Renal cortical epithelial cell (primary cell): ENCODE measurements around the gene AP3S2. TPM values are rescaled to one million over a fixed set of nuclear protein-coding genes. Genes with fewer than 3 reads are reported as not detected.
"Not testable (repeated sequence)": the region's sequence is repeated elsewhere in the genome, so short reads cannot be mapped to it uniquely, and the experiment has no call there.

ENCODE experiments used
- DNase-seq: peaks from one replicate; pipeline ENCODE4 v3.0.0-alpha.2; 2011; ENCODE audit warnings: low read depth
- total RNA-seq: library from RNA; depleted of rRNA; stranded (reverse); fragments of >200 nt; gene quantifications from 2 replicates; pipeline ENCODE4 v1.2.3, GENCODE V29; 2014

AP3S2 gene
- total RNA-seq, 1 donor from 2014 or later, result 74.4 TPM

DNA sequence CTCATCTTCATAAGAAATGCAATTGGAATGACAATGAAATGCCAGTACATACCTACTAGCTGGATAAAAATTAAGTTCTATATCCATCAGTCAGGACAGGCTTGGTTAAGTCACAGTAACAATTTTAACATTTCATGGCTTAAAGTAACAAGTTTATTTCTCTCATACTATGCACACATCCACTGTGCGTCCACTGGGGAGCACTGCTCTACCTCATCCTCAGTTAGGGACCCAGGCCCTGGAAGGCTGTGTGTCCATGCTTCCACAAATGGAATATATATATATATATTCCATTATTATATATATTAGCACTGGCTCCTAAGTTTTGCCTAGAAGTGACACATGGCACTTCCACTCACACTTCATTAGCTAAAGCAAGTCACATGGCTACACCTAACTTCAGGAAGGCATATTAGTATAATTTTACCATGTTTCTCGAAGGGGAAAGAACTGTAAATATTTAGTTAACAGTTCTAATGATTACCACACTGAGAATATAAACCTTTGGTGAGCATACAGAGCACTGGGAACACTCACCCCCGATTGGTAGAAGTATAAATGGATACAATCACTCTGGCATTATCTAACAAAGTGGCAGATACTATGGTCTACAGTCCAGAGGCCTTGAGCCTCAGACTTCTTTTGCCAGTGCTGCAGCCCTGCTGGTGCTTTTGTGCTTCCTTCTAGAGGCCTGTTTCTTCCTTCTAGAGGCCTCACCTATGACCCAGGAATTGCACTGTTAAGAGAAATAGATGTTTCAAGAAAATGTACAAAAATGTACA is 28.6 kb downstream of the AP3S2 start:
- no peak for DNase-seq

- DNase-seq, result no peak
Observed at GRCh38 chr15:89863918-89864317, 29.9 kb downstream of the AP3S2 start.

GRCh38 chr15:89860891-89861290 is 32.9 kb downstream of the AP3S2 start:
- DNase-seq, result no peak

GRCh38 chr15:89860431-89860830 is 33.4 kb downstream of the AP3S2 start:
- no peak for DNase-seq

GRCh38 chr15:89858661-89859458 is 34.9 kb downstream of the AP3S2 start:
- no peak for DNase-seq

GRCh38 chr15:89857673-89858072 is 36.1 kb downstream of the AP3S2 start:
- peak; percentile 92 for DNase-seq

DNA sequence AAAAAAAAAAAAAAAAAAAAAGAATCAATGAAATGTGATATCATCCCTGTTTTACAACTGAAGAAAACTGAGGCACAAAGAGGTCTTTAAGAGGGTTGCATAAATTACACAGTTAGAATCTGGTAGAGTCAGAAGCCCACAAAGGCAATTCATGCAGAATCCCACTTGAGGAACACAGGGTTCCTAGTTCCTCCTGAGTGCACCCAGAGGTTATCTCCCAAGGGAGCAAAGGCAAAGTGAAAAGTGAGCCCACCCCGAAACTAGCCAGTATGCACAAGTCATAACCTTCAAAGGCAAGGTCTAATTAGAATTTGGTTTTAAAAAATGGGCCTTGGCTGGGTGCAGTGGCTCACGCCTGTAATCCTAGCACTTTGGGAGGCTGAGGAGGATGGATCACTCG is 37.8 kb downstream of the AP3S2 start:
- no peak for DNase-seq

- DNase-seq, result not testable (repeated sequence)
Observed at GRCh38 chr15:89854863-89855262, 38.9 kb downstream of the AP3S2 start.

GRCh38 chr15:89852342-89852995 is 41.3 kb downstream of the AP3S2 start:
- no peak for DNase-seq

GRCh38 chr15:89851673-89852341 is 42.0 kb downstream of the AP3S2 start:
- no peak for DNase-seq

- peak; percentile 57 for DNase-seq
Observed at GRCh38 chr15:89848970-89849292, 44.9 kb downstream of the AP3S2 start.

- no peak for DNase-seq
Observed at GRCh38 chr15:89847101-89847500, 46.7 kb downstream of the AP3S2 start.

GRCh38 chr15:89845305-89845893 is 48.4 kb downstream of the AP3S2 start:
- DNase-seq, result peak; percentile 92

GRCh38 chr15:89841962-89842361 is 51.8 kb downstream of the AP3S2 start:
- no peak for DNase-seq

- no peak for DNase-seq
Observed at GRCh38 chr15:89841306-89841705, 52.5 kb downstream of the AP3S2 start.

DNA sequence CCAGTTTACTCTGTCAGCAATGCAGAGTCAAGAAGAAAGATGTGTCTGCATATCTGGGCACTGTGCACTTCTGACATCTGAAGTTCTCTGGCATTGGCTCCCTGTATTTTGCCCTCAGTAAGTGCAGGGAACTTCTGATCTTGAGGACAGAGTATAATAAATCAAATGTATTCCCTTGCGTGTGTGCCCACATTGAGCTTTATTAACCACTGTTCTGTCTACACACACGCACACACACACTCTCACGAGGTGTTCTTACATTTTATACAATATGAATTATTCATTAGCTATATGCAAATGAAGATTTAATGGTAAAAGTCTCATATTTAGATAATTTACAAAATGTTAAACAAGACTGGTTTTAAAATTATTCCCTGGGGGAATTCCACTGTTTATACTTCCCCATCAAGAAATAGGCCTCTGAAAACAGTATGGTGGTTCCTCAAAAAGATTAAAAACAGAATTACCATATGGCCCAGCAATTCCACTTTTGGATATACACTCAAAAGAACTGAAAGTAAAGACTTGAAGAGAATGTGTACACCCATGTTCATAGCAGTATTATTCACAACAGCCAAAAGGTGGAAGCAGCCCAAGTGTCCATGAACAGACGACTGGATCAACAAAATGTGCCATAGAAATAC is 54.5 kb downstream of the AP3S2 start:
- DNase-seq, result no peak

DNA sequence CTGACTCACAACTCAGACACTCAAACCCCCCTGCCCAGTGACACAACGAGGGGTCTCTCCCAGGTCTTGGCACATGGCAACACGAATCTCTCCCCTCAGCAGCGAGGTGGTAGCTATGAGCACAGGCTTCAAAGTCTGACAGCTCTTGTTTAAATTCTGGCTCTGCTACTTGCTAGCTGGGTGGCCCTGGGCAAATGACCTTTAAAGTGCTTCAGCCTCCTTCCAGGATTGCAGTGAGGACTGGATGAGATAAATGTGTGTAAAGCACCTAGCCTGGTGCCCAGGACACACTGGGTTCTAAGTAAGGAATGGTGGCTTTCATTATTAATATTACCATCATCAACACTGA is 56.0 kb downstream of the AP3S2 start:
- DNase-seq, result no peak

DNA sequence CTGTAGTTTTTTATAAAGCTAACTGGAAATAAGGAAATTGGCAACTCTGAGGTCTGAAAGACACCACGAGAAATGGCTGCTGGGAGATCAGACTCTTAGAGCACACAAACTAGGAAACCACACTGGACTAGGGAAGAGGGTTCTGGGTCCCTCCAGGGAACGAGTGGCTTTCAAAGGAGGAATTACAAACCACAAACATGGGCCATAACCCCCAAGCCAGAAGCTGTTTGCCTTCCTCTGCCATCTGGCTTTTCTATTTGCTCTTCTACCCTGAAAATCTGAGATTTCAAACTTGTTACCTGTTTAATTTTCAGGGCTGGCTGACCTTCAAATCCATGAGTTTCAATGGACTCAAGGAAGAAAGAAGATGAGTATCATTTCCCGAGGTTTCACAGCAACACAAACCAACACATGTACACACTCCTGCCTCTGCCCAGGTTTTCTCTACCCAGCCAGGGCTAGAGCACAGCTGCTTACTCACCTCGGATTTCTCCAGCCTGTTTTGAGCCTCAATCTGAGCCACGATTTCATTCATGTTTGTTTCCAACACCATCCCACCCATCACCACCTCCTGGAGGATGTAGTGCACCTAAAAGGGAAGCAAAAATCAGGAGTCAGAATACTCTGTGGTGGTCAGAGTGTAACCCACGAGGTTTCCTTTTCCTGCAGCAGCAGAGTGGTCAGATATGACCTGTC is 56.5 kb downstream of the AP3S2 start:
- peak; percentile 76 for DNase-seq

DNA sequence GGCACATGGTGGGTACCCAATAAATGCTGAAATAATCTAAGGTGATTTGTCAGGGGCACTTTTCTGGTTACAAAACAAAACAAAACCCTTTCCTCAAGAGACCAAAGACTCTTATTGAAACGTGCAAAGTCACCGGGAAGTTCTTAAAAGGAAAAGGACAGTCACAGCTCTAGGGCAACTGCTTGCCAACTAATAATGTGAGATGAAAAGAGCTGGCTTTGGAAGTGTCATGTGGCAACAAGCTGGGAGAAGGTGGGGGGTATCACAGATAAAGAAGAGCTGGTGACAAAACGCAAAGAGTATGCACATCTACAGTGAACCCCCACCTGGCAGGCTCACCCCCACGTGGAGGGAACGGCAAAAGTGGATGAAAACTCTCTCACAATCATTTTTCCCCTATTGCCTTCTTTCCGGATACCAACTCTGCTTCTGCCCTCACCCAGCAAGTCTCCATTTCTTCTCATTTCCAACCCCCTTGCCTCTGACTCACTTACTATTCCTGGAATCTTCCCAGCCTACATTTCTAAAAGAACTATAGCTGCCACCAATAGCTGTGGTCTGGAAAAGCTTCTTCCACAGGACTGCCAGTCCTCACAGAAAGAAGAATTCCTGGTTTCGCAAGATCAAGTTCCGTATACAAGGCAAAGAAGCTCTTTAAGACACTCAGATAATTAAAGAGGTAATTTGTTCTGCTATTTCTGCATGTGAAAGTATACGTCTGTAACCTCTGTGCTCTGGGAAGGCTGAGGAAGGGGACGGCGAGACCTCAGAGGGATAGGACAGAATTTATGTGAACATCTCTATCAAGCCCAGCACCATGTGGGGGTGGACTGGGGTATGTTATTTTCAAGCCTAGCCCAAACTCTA is 57.3 kb downstream of the AP3S2 start:
- DNase-seq, result peak; percentile 97

GRCh38 chr15:89835176-89835564 is 58.6 kb downstream of the AP3S2 start:
- DNase-seq, result no peak
